Astrocyte (in vitro differentiated cells and primary cell): ENCODE measurements around the gene NEBL. TPM values are rescaled to one million over a fixed set of nuclear protein-coding genes. Genes with fewer than 3 reads are reported as not detected.

Experiments used
- DNase-seq: peaks from one replicate; pipeline ENCODE4 v3.0.0-alpha.2; 2010; ENCODE audit warnings: low read depth
- FAIRE-seq: peaks from 2 replicates; lab custom pipeline; 2011; peaks lifted over from hg19 to GRCh38; lab: Jason Lieb, UNC
- H2AFZ ChIP-seq: 2 replicates; pipeline ENCODE4 v1.6.0; 2012; ENCODE audit warnings: low read depth, low read length, inconsistent platforms
- H3K27ac ChIP-seq: 2 replicates; pipeline ENCODE4 v1.5.1; 2011; ENCODE audit warnings: low read depth, low read length, inconsistent platforms
- H3K27me3 ChIP-seq: 2 replicates; pipeline ENCODE4 v1.6.0; 2011; ENCODE audit warnings: low read length, inconsistent platforms; ENCODE audit not compliant: insufficient read depth
- H3K36me3 ChIP-seq: 2 replicates; pipeline ENCODE4 v1.5.1; 2011; ENCODE audit warnings: low read length, inconsistent platforms; ENCODE audit not compliant: insufficient read depth
- H3K4me1 ChIP-seq: 2 replicates; pipeline ENCODE4 v1.5.1; 2011; ENCODE audit warnings: low read length, inconsistent platforms; ENCODE audit not compliant: insufficient read depth
- H3K4me2 ChIP-seq: 2 replicates; pipeline ENCODE4 v1.6.0; 2012; ENCODE audit warnings: low read length, inconsistent platforms
- H3K4me3 ChIP-seq: 2 replicates; pipeline ENCODE4 v1.5.1; 2011; ENCODE audit warnings: low read depth, mild to moderate bottlenecking, low read length, inconsistent platforms; ENCODE audit not compliant: insufficient read depth
- H3K79me2 ChIP-seq: 2 replicates; pipeline ENCODE4 v1.6.0; 2012; ENCODE audit warnings: mild to moderate bottlenecking, low read length, inconsistent platforms; ENCODE audit not compliant: insufficient read depth
- H3K9ac ChIP-seq: 2 replicates; pipeline ENCODE4 v1.6.0; 2012; ENCODE audit warnings: mild to moderate bottlenecking, low read length, inconsistent platforms
- H3K9me3 ChIP-seq: 2 replicates; pipeline ENCODE4 v1.5.1; 2012; ENCODE audit warnings: low read depth, mild to moderate bottlenecking, low read length, inconsistent platforms; ENCODE audit not compliant: insufficient read depth
- H4K20me1 ChIP-seq: 2 replicates; pipeline ENCODE4 v1.6.0; 2012; ENCODE audit warnings: low read length, inconsistent platforms; ENCODE audit not compliant: insufficient read depth
- H3K27ac Mint-ChIP-seq: one replicate; pipeline ENCODE4 v1.8.0; 2021; ENCODE audit warnings: mild to moderate bottlenecking, mixed read lengths; ENCODE audit not compliant: unreplicated experiment
- H3K27me3 Mint-ChIP-seq: one replicate; pipeline ENCODE4 v1.8.0; 2021; ENCODE audit warnings: low read depth, mixed read lengths; ENCODE audit not compliant: unreplicated experiment
- H3K36me3 Mint-ChIP-seq: one replicate; pipeline ENCODE4 v1.8.0; 2021; ENCODE audit warnings: low read depth, mixed read lengths; ENCODE audit not compliant: unreplicated experiment
- H3K4me1 Mint-ChIP-seq: one replicate; pipeline ENCODE4 v1.8.0; 2021; ENCODE audit warnings: low read depth, mixed read lengths; ENCODE audit not compliant: unreplicated experiment
- H3K4me3 Mint-ChIP-seq: one replicate; pipeline ENCODE4 v1.8.0; 2021; ENCODE audit warnings: mild to moderate bottlenecking, moderate library complexity, mixed read lengths; ENCODE audit not compliant: unreplicated experiment
- H3K9me3 Mint-ChIP-seq: one replicate; pipeline ENCODE4 v1.8.0; 2021; ENCODE audit warnings: mild to moderate bottlenecking, mixed read lengths; ENCODE audit not compliant: unreplicated experiment
- EZH2 ChIP-seq: IDR thresholded peaks from 2 replicates; pipeline ENCODE4 v1.6.1; 2012; ENCODE audit warnings: mild to moderate bottlenecking, low read length, inconsistent platforms; ENCODE audit not compliant: insufficient read depth
- total RNA-seq: library from RNA; stranded (reverse); gene quantifications from 2 replicates; pipeline ENCODE4 v1.2.1, GENCODE V29; 2021
- TF ChIP-seq, protein P1 (sequence below): IDR thresholded peaks from 2 replicates; pipeline ENCODE4 v1.5.1; 2011; ENCODE audit warnings: low read depth, mild to moderate bottlenecking, inconsistent platforms, low read length, moderate library complexity; ENCODE audit not compliant: insufficient read depth

Gene NEBL
- total RNA-seq, 1 donor from 2014 or later: 6.0 TPM

DNA sequence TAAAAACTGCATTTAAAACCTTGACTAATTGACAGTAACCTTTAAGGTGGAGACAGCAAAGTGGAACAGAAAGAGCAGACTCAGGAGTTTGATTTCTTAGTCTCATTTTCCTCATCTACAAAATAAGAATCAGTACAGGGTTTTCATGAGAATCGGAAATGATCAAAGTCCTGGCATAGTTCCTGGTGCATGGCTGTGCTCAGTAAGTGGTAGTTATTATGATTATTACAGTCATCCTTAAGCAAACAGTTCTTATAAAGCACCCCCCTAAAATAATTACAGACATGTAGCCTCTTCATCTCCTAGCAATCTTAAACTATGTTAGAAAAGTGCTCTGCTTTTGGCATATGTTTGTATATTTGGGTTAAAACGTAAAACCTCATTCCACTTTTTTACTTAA is 18.0 kb downstream of the NEBL start:
- Histone ChIP-seq H3K27me3 (no peaks in the 10 kb centered on the region), H3K79me2 (no peaks in the 10 kb centered on the region), H3K9me3 (no peaks in the 10 kb centered on the region), H2AFZ (no peak overlapping the region), H3K9ac (no peak overlapping the region), H3K4me3 (no peak overlapping the region), H4K20me1 (no peaks in the 10 kb centered on the region), H3K36me3 (no peaks in the 10 kb centered on the region), H3K4me2 (no peak overlapping the region), H3K27ac (no peak overlapping the region), H3K4me1 (no peaks in the 10 kb centered on the region)
- FAIRE-seq: no peak
- no peak for DNase-seq
- Mint-ChIP-seq H3K9me3 (peaks cover 2% of the 10 kb centered on the region), H3K27ac (no peak overlapping the region), H3K4me3 (no peak overlapping the region), H3K4me1 (peaks cover 14% of the 10 kb centered on the region), H3K27me3 (no peaks in the 10 kb centered on the region), H3K36me3 (peaks cover 1% of the 10 kb centered on the region)
- no peak for TF ChIP-seq EZH2
- TF ChIP-seq, protein P1, sequence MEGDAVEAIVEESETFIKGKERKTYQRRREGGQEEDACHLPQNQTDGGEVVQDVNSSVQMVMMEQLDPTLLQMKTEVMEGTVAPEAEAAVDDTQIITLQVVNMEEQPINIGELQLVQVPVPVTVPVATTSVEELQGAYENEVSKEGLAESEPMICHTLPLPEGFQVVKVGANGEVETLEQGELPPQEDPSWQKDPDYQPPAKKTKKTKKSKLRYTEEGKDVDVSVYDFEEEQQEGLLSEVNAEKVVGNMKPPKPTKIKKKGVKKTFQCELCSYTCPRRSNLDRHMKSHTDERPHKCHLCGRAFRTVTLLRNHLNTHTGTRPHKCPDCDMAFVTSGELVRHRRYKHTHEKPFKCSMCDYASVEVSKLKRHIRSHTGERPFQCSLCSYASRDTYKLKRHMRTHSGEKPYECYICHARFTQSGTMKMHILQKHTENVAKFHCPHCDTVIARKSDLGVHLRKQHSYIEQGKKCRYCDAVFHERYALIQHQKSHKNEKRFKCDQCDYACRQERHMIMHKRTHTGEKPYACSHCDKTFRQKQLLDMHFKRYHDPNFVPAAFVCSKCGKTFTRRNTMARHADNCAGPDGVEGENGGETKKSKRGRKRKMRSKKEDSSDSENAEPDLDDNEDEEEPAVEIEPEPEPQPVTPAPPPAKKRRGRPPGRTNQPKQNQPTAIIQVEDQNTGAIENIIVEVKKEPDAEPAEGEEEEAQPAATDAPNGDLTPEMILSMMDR: no peak

DNA sequence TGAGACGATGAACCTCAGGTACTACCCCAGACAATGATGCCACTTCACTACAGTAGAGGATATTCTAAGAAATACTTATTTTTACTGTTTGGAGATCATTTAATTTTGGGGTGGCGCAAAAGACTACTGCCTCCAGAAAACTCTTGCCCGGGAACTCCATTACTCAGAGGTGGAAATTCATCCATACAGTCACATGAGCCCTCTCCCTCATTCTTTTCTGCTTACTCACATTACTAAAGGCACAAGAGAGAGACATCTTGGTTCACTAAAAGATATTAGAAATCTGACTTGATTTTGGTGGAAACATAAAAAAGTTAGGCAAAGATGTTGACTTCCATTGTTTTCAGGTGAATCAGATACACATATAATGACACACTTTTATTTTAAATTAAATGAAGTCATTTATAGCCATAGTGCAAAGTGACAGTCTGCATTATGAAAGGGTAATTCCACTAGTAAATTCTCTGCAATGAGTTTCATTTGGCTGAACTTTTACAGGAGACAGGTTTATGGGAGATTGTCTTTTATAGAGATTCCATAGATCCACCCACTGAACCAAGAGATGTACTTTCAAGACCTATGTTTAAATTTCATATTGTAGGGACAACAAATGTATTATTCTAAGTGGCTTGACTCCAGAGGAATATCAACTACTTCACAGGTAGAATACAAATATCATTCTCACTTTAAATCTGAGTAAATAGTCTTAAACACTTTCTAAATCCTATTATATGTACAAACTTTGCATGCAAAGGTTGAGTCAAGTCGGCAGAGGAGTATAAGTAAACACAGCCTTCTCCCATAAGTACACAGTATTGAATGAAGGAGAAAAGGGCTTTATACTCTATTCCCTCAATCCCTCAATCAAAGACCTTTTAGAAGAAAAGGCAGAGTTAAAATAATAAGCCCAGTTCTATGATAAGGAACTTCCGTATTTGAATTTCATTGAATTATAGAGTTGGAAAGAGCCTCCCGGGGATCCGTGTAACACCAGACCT is 18.8 kb downstream of the NEBL start:
- Histone ChIP-seq H3K9me3 (no peaks in the 10 kb centered on the region), H3K36me3 (no peaks in the 10 kb centered on the region), H3K4me1 (no peaks in the 10 kb centered on the region), H3K4me3 (no peak overlapping the region), H3K27ac (no peak overlapping the region), H3K9ac (no peak overlapping the region), H4K20me1 (no peaks in the 10 kb centered on the region), H3K4me2 (no peak overlapping the region), H3K27me3 (no peaks in the 10 kb centered on the region), H3K79me2 (no peaks in the 10 kb centered on the region), H2AFZ (no peak overlapping the region)
- TF ChIP-seq EZH2: no peak
- TF ChIP-seq, protein P1: no peak
- Mint-ChIP-seq H3K4me1 (peaks cover 14% of the 10 kb centered on the region), H3K36me3 (peaks cover 1% of the 10 kb centered on the region), H3K4me3 (no peak overlapping the region), H3K27me3 (no peaks in the 10 kb centered on the region), H3K9me3 (peaks cover 2% of the 10 kb centered on the region), H3K27ac (peak overlapping the region; percentile 89)
- no peak for FAIRE-seq
- DNase-seq: peak; percentile 24

DNA sequence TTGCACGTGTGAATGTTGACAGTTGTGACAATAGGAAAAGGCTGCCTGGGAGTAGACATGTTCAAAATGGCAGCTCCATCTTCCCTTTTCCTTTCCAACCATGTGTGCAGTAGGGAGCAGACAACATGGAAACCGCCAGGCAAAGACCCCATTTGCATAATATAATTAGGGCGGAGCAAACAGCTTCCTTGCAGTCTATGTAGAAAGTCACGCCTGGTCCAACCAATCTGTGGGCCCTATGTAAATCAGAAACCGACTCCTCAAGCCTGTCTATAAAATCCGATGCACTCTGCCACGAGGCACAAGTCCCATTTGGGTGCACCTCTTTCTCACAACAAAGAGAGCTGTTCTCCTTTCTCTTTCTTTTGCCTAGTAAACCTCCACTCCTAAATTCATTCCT is 19.6 kb downstream of the NEBL start:
- H3K4me3 ChIP-seq: no peak overlapping the region
- DNase-seq (no peak), FAIRE-seq (no peak)
- Mint-ChIP-seq H3K9me3 (peaks cover 2% of the 10 kb centered on the region), H3K4me1 (peaks cover 14% of the 10 kb centered on the region), H3K36me3 (peaks cover 1% of the 10 kb centered on the region), H3K4me3 (no peak overlapping the region), H3K27ac (peak overlapping the region; percentile 89), H3K27me3 (no peaks in the 10 kb centered on the region)
- TF ChIP-seq EZH2: no peak
- TF ChIP-seq, protein P1: no peak
- no peaks in the 10 kb centered on the region for H3K4me1 ChIP-seq
- no peak overlapping the region for H3K27ac ChIP-seq
- H3K9me3 ChIP-seq: no peaks in the 10 kb centered on the region
- no peak overlapping the region for H3K4me2 ChIP-seq
- no peaks in the 10 kb centered on the region for H3K27me3 ChIP-seq
- H4K20me1 ChIP-seq: no peaks in the 10 kb centered on the region
- no peaks in the 10 kb centered on the region for H3K36me3 ChIP-seq
- H3K9ac ChIP-seq: no peak overlapping the region
- no peaks in the 10 kb centered on the region for H3K79me2 ChIP-seq
- no peak overlapping the region for H2AFZ ChIP-seq
